Neuronal stem cell (in vitro differentiated cells): ENCODE measurements around the gene CYS1.

Source experiments
- DNase-seq: peaks from one replicate; pipeline ENCODE4 v3.0.0-alpha.2; 2013; ENCODE audit warnings: low spot score
- H2AFZ ChIP-seq: one replicate; pipeline ENCODE4 v1.6.1; 2013; ENCODE audit warnings: mild to moderate bottlenecking, low read length, inconsistent platforms
- H2AK5ac ChIP-seq: 2 replicates; pipeline ENCODE4 v1.6.1; 2013; ENCODE audit warnings: low read depth, mild to moderate bottlenecking, inconsistent platforms, low read length, moderate library complexity, mixed read lengths
- H2BK120ac ChIP-seq: 2 replicates; pipeline ENCODE4 v1.6.1; 2013; ENCODE audit warnings: low read depth, mild to moderate bottlenecking, inconsistent platforms, low read length, moderate library complexity, mixed read lengths
- H2BK12ac ChIP-seq: one replicate; pipeline ENCODE4 v1.6.1; 2013; ENCODE audit warnings: low read length, inconsistent platforms
- H2BK15ac ChIP-seq: 2 replicates; pipeline ENCODE4 v1.6.1; 2013; ENCODE audit warnings: mild to moderate bottlenecking, low read length, inconsistent platforms, mixed read lengths
- H2BK5ac ChIP-seq: one replicate; pipeline ENCODE4 v1.6.1; 2013; ENCODE audit warnings: inconsistent platforms, mild to moderate bottlenecking, low read length, moderate library complexity
- H3K14ac ChIP-seq: one replicate; pipeline ENCODE4 v1.6.1; 2013; ENCODE audit warnings: low read length, inconsistent platforms
- H3K18ac ChIP-seq: 2 replicates; pipeline ENCODE4 v1.6.1; 2013; ENCODE audit warnings: low read length, inconsistent platforms
- H3K23ac ChIP-seq: 2 replicates; pipeline ENCODE4 v1.6.1; 2013; ENCODE audit warnings: low read depth, mild to moderate bottlenecking, mixed read lengths, low read length, inconsistent platforms; ENCODE audit not compliant: poor library complexity
- H3K27ac ChIP-seq: replicated peaks from 3 replicates; pipeline ENCODE4 v1.5.1; 2013; ENCODE audit warnings: low read length, inconsistent platforms
- H3K27me3 ChIP-seq, 3 experiments: 2 replicates each; pipeline ENCODE4 v1.6.1; 2013; ENCODE audit warnings: low read length in 3 of 3, mild to moderate bottlenecking in 2 of 3, inconsistent platforms in 1 of 3, low read depth in 1 of 3, mixed read lengths in 1 of 3, moderate library complexity in 1 of 3; ENCODE audit not compliant: control insufficient read depth in 3 of 3, insufficient read depth in 3 of 3
- H3K36me3 ChIP-seq, 2 donors: replicated peaks in 1 of 2; 2 replicates each; pipeline ENCODE4 v1.6.1; 2013; ENCODE audit warnings: low read length in 2 of 2; ENCODE audit not compliant: control insufficient read depth in 2 of 2, insufficient read depth in 2 of 2
- H3K4ac ChIP-seq: 2 replicates; pipeline ENCODE4 v1.6.1; 2013; ENCODE audit warnings: inconsistent platforms, mild to moderate bottlenecking, low read length, moderate library complexity
- H3K4me1 ChIP-seq, 2 donors: 1 replicate in 1 of 2; 2 replicates in 1 of 2; pipeline ENCODE4 v1.6.1; 2013; ENCODE audit warnings: low read length in 2 of 2, low read depth in 1 of 2; ENCODE audit not compliant: control insufficient read depth in 2 of 2, insufficient read depth in 1 of 2
- H3K4me2 ChIP-seq: one replicate; pipeline ENCODE4 v1.6.1; 2013; ENCODE audit warnings: mild to moderate bottlenecking, low read length, inconsistent platforms; ENCODE audit not compliant: insufficient read depth, poor library complexity, severe bottlenecking
- H3K4me3 ChIP-seq, 2 donors: 2 replicates each; pipeline ENCODE4 v1.5.1; 2013; ENCODE audit warnings: low read length in 2 of 2, mild to moderate bottlenecking in 2 of 2, inconsistent platforms in 1 of 2, moderate library complexity in 1 of 2
- H3K79me1 ChIP-seq: one replicate; pipeline ENCODE4 v1.6.1; 2013; ENCODE audit warnings: low read depth, mild to moderate bottlenecking, inconsistent platforms, low read length, moderate library complexity
- H3K9ac ChIP-seq: one replicate; pipeline ENCODE4 v1.6.1; 2013; ENCODE audit warnings: mild to moderate bottlenecking, low read depth, low read length, inconsistent platforms; ENCODE audit not compliant: poor library complexity
- H3K9me3 ChIP-seq, 2 donors: replicated peaks in 1 of 2; 2 replicates each; pipeline versions ENCODE3 to v1.6.1; 2013; ENCODE audit warnings: low read length in 2 of 2, mild to moderate bottlenecking in 2 of 2, inconsistent platforms in 1 of 2, low read depth in 1 of 2, mixed read lengths in 1 of 2, moderate library complexity in 1 of 2; ENCODE audit not compliant: control insufficient read depth in 2 of 2, insufficient read depth in 1 of 2
- H4K8ac ChIP-seq: one replicate; pipeline ENCODE4 v1.6.1; 2013; ENCODE audit warnings: low read depth, mild to moderate bottlenecking, inconsistent platforms, low read length, moderate library complexity
- H4K91ac ChIP-seq: one replicate; pipeline ENCODE4 v1.6.1; 2013; ENCODE audit warnings: low read length, low read depth, mild to moderate bottlenecking, inconsistent platforms; ENCODE audit not compliant: poor library complexity
- WGBS, 2 donors: extraction: QIAGEN DNeasy Blood & Tissue Kit; methylation state at CpG; one replicate each; pipeline ENCODE4 v1.1.7; 2013; ENCODE audit warnings: missing lambda C conversion rate in 2 of 2, mixed read lengths in 1 of 2; ENCODE audit not compliant: insufficient read length in 2 of 2, insufficient replicate concordance in 1 of 2; ENCODE audit errors: extremely low coverage in 2 of 2; 5-methylcytosine and 5-hydroxymethylcytosine counted together

Gene CYS1

DNA sequence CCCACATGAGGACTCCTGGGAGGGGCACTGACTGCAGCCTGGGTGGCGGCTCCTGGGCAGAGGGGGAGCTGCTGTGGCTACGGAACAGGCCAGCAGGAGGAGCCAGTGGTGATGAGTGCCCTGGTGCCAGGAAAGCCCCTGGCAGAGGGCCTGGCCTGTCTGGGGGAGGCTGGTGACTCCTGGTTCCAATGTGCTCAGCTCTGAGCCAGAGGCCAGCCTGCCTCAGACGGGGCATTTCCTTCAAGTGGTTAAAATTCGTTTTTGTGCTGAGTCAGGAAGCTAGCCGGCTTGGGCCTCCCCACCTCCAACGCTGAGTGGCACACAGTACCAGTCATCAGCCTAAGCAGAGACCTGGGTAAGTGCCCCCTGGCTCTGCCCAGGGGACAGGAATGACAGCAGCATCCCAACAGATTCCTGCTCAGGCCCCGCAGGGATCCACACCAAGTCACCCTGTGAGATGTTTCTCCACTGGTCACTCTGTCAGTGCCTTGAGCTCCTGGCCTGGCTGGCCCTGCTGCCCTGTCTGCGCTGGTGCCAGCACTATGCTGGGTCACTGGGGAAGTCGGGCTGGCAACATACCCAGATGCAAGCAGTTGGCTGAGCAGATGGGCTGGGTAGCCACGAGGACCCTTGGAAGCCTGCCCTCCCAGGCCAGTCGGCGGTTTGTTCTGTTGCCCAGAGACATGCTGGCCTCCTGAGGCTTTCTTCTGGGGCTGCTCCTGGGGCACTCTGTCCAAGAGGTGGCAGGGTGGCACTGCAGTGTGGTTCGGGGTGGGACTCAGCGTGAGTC is 43.9 kb downstream of the CYS1 start:
- H3K36me3 ChIP-seq = no peaks in the 10 kb centered on the region
- no peak overlapping the region for H3K4me2 ChIP-seq
- no peak overlapping the region for H3K23ac ChIP-seq
- H3K18ac ChIP-seq = peak overlapping the region; percentile 8
- no peak overlapping the region for H3K4me3 ChIP-seq
- no peak overlapping the region for H2AK5ac ChIP-seq
- peaks cover 0 to 2% of the 10 kb centered on the region in 2 donors for H3K4me1 ChIP-seq
- H2BK5ac ChIP-seq = no peak overlapping the region
- H3K4ac ChIP-seq = no peak overlapping the region
- peak overlapping the region; percentile 23 for H2BK15ac ChIP-seq
- H3K14ac ChIP-seq = no peak overlapping the region
- no peak overlapping the region for H4K8ac ChIP-seq
- H2BK12ac ChIP-seq = no peak overlapping the region
- DNase-seq = no peak
- peaks cover 3% of the 10 kb centered on the region for H3K79me1 ChIP-seq
- H4K91ac ChIP-seq = no peak overlapping the region
- no peak overlapping the region for H2AFZ ChIP-seq
- H3K27ac ChIP-seq = no peak overlapping the region
- H2BK120ac ChIP-seq = no peak overlapping the region
- no peak overlapping the region for H3K9ac ChIP-seq
- peaks cover 0 to 6% (median 3%) of the 10 kb centered on the region in 3 experiments for H3K27me3 ChIP-seq
- no CpG with 5 or more reads among the region's 14 CpGs for WGBS, 2 donors
- H3K9me3 ChIP-seq = no peaks in the 10 kb centered on the region

DNA sequence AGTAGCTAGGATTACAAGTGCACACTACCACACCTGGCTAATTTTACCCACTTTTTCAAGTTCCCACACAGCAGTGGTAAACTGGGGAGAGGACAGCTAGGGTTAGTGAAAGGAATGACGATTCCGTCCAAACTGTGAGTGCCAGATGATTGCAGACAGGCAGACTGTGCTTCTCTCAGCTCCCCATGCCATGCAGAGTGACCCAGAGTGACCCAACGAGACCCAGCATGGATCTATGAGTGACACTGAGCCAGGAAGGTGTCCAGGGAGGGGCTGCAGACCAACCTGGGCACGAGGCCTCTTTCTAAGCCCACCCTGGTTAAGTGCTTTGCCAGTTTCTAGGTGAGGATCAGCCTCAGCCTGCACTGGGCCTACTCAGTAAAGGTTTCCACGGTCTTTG is 44.6 kb downstream of the CYS1 start:
- H2BK120ac ChIP-seq = no peak overlapping the region
- H2AFZ ChIP-seq = no peak overlapping the region
- WGBS, 2 donors = no CpG with 5 or more reads among the region's 5 CpGs
- no peak overlapping the region for H2BK5ac ChIP-seq
- H3K4me1 ChIP-seq = peaks cover 0 to 2% of the 10 kb centered on the region in 2 donors
- no peak overlapping the region for H4K91ac ChIP-seq
- no peak overlapping the region for H2AK5ac ChIP-seq
- H3K27me3 ChIP-seq = peaks cover 0 to 6% (median 0%) of the 10 kb centered on the region in 3 experiments
- H3K36me3 ChIP-seq = no peaks in the 10 kb centered on the region
- no peak overlapping the region for H3K4me3 ChIP-seq
- no peak overlapping the region for H4K8ac ChIP-seq
- H2BK15ac ChIP-seq = no peak overlapping the region
- H3K14ac ChIP-seq = no peak overlapping the region
- no peak overlapping the region for H2BK12ac ChIP-seq
- H3K4ac ChIP-seq = no peak overlapping the region
- no peak for DNase-seq
- H3K9ac ChIP-seq = no peak overlapping the region
- H3K18ac ChIP-seq = no peak overlapping the region
- no peak overlapping the region for H3K23ac ChIP-seq
- H3K4me2 ChIP-seq = no peak overlapping the region
- no peaks in the 10 kb centered on the region for H3K79me1 ChIP-seq
- no peaks in the 10 kb centered on the region for H3K9me3 ChIP-seq
- H3K27ac ChIP-seq = no peak overlapping the region

DNA sequence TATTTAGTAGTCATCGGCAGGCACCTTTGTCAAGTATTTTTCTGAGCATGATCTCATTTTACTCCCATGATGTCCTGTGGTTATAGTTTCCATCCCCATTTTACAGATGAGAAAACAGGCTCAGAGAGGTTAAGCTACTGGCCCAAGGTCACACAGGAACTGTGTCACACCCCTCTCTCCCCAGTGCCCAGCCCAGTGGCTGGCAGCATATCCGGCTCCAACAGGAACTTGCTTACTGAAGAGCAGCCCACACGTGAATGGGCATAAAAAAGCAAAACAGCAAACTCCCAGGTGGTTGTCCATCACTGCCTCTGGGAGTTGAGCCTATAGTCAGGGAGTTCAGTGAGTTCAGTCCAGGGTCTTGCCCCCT is 45.2 kb downstream of the CYS1 start:
- H3K4me2 ChIP-seq = no peak overlapping the region
- no CpG with 5 or more reads among the region's 3 CpGs for WGBS, 2 donors
- no peaks in the 10 kb centered on the region for H3K79me1 ChIP-seq
- H3K27me3 ChIP-seq = peaks cover 0 to 6% (median 0%) of the 10 kb centered on the region in 3 experiments
- H4K91ac ChIP-seq = no peak overlapping the region
- no peak overlapping the region for H2AK5ac ChIP-seq
- no peak overlapping the region for H2BK15ac ChIP-seq
- no peak overlapping the region for H3K23ac ChIP-seq
- no peak overlapping the region for H3K27ac ChIP-seq
- H3K14ac ChIP-seq = no peak overlapping the region
- H3K9ac ChIP-seq = no peak overlapping the region
- no peak overlapping the region for H3K18ac ChIP-seq
- H2BK5ac ChIP-seq = no peak overlapping the region
- no peak overlapping the region for H3K4ac ChIP-seq
- H3K36me3 ChIP-seq = no peaks in the 10 kb centered on the region
- H3K9me3 ChIP-seq = no peaks in the 10 kb centered on the region
- H2BK120ac ChIP-seq = no peak overlapping the region
- H2AFZ ChIP-seq = no peak overlapping the region
- peaks cover 0 to 5% of the 10 kb centered on the region in 2 donors for H3K4me1 ChIP-seq
- H4K8ac ChIP-seq = no peak overlapping the region
- H3K4me3 ChIP-seq = no peak overlapping the region
- H2BK12ac ChIP-seq = no peak overlapping the region
- DNase-seq = no peak

DNA sequence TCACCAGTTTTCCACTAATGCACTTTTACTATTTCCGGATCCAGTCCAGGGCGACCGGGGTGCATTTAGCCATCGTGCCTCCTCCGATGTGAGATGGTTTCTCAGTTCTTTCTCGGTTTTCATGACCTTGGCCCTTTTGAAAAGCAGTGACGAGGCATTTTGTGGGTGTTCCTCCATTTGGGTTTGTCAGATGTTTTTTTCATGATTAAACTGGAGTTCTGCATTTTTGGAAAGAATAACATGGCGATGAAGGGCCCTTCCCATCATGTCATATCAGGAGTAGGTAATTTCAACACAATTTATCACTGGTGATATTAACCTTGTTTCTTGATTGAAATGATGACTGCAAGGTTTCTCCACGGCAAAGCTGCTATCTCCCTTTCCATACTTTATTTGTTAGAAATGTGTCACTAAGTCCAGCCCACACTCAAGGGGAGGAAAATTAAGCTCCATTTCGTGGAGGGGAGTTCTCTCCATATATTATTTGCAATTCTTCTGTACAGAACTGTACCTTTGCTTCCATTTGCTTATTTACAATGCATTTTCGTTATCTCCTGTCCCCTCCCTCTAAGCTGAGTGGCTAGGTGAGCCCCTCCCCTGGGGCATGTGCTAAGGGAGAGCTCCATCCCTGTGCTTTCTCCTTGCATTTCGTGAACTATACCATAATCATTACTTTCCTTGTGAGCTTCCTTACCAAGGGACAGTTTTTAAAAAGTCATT is 45.7 kb downstream of the CYS1 start:
- Histone ChIP-seq H3K79me1 (no peaks in the 10 kb centered on the region), H2AK5ac (no peak overlapping the region), H3K27ac (no peak overlapping the region), H3K23ac (no peak overlapping the region), H3K4me2 (no peak overlapping the region), H4K91ac (no peak overlapping the region), H2BK120ac (no peak overlapping the region), H2AFZ (no peak overlapping the region), H3K9ac (no peak overlapping the region), H3K14ac (no peak overlapping the region), H2BK15ac (no peak overlapping the region), H2BK5ac (no peak overlapping the region), H3K9me3 (no peaks in the 10 kb centered on the region), H4K8ac (no peak overlapping the region), H2BK12ac (no peak overlapping the region), H3K27me3 (peaks cover 0 to 6% (median 0%) of the 10 kb centered on the region in 3 experiments), H3K4ac (no peak overlapping the region), H3K4me1 (peaks cover 1 to 9% of the 10 kb centered on the region in 2 donors), H3K18ac (no peak overlapping the region), H3K36me3 (no peaks in the 10 kb centered on the region), H3K4me3 (no peak overlapping the region)
- no peak for DNase-seq
- WGBS, 2 donors = no CpG with 5 or more reads among the region's 12 CpGs
